Stimulated activated CD8-positive, alpha-beta memory T cell treated with anti-CD3 and anti-CD28 coated beads, Interleukin-15, amount 100 ng/mL, for 48 hours (primary cell): ENCODE measurements around the gene DNAJB2.
"Not testable (repeated sequence)": the region's sequence is repeated elsewhere in the genome, so short reads cannot be mapped to it uniquely, and the experiment has no call there.

Experiments
- DNase-seq, 2 donors: peaks; one replicate each; pipeline ENCODE4 v3.0.0-alpha.2; 2020; ENCODE audit warnings: low read depth in 2 of 2

Gene DNAJB2

DNA sequence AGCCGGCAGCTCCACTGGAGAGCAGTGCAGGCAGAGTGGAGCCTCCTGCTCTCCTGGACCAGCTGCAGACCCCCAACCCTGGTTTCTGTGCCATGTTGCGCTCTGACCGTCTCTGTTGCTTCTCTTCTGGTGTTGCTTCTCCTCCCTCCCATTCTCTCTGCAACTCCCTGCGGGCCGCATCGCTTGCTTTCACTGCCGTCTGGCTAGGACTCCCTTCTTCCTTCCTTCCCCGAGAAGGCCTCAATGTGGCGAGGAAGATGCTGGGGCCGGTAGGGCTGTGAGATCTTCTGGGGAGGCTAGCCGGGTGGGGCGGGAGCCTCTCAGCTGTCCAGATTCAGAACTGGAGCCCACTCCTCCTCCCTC, 6.2 kb downstream of the DNAJB2 start:
- DNase-seq: no peak

DNA sequence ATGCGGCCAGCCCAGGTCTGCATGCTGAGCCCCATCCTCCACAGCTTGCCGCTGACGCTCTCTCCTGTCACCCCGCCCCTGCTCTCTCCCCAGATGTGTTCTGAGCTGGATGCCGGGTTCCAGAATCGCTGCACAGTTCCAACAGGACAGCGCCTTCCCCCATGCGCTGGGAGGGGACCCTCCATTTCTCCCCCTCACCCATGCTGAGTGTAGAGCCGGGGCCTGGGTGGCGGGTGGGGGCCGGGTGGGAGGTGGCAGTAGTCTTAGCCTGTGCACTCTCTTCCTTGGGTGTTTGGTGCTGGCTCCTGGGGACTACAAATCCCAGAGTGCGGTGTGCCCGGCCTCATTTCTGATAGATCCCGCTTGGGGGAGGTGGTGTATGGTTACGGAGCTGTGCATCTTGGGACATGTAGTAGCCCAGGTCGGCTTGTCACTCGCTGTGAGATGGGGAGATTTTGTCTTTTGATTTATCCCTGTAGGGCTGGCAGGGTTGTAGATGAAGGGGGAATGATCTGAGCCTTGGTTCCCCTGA, 6.8 kb downstream of the DNAJB2 start:
- no peak for DNase-seq

DNA sequence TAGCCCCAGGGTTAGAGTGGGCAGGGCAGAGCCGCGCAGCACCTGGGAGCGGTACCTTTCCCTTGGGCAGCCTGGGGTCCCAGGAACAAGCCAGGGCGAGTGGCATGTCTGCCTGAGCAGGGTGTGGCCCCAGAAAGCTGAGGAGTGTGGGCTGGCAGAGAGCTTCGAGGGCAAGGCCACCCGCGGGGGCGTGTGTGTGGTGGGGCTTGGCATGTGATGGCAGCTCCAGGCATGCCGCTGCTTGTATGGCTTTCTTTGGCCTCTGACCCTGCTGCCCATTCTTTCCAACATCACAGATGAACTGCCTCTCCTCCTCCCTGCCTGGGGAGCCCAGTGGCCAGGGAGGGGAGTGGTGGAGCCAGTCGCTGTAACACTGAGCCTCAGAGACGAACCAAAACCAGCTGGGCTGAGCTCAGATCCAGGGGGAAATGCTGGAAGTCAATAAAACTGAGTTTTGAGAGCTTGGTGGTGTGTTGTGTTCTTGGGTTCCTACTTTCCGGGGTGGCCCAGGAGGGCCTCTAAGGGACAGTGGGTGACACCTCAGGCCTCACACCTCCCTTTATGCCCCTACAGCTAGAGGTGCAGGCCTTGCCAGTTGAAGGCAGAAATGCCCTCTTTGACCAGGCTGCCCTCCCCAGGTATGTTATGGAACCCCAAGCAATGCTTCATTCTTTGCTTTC, 7.4 kb downstream of the DNAJB2 start:
- no peak for DNase-seq

DNA sequence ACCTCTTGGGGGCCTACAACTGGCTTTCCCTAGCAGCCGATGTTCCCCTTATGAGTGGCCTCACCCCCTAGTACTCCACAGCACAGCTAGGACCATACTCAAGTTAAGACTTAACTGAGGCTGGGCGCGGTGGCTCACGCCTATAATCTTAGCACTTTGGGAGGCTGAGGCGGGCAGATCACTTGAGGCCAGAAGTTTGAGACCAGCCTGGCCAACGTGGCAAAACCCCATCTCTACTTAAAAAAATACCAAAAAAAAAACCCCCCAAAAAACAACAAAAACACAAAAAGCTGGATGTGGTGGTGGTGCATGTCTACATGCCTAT, 7.9 kb downstream of the DNAJB2 start:
- not testable (repeated sequence) for DNase-seq

DNA sequence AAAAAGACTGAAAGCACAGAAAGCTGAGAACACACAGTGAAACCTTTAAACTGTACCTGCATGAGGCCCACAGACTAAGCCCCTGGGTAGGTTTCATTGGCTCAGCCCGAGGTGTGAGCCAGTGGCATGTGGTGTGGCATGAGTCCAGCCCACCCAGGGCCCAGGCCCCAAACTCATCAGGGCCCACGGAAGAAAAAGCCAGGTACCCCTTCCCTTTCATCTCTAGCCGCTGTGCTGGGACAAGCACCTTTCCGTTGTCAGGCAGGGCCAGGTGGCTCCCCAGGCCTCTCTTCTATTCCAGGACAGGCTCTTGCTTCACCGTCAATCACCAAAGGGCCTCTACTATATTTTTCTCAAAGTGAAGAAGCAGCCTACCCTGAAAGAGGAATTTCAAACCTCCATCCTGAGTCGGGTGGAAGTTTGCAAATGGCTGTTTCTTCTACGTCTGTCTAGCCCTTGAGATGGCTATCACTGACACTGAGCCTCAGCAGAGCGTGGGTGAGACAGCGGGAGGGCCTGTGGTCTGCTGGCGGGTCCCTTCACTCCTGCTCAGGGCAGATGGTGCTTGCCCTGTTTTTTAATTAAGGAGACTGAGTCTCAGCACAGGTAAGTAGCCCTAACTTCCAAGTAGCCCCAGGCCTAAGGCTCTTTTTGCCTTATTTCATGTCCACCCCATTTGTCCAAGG, 8.6 kb downstream of the DNAJB2 start:
- DNase-seq: no peak

DNA sequence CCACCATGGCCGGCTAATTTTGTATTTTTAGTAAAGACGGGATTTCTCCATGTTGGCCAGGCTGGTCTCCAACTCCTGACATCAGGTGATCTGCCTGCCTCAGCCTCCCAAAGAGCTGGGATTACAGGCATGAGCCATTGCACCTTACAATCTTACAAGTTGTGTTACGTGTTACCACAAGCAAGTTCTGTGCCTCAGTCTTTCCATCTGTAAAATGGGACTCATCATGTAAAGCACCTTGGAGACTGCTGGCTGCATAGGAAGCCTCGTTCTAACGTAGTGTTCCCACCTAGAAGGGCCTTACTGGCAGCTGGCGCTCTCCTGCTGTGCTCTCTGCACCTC, 10.0 kb downstream of the DNAJB2 start:
- no peak for DNase-seq

DNA sequence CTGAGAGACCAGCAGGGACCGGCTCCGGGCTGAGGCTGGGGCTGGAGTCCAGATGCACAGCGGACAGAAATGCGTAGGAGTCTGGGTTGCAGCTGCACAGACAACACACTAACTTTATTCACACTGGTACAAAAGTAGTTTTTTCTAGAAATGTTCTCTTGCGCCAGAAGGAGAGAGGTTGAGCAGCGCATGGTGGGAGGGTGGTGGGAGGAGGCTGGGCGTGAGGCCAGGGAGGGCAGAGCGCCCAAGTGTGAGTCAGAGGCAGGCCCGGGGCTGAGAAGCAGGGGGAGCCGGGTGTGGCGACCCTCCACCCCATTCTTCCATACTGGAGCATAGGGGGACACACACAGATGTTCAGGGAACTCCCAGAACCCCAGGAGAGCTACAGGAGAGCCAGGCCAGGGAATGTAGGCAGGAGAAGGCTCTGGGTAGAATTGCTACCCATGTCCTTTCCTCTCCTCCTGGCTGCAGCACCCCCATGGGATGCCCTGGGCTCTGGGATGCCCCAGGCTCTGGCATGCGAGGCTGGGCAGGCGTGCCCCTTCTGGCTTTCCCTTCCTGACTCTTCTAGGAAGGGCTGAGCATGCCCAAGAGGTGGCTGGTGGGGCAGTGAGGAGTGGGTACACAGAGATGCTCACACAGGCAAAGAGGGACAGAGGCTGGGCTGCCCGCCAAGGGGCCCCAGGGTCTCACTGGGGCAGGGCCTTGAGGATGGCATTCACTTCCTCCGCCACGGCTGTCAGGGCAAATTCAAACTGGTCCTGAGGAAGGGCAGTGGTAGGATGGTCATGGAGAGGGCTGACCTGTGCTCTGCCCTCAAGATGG, 10.6 kb downstream of the DNAJB2 start:
- no peak for DNase-seq

DNA sequence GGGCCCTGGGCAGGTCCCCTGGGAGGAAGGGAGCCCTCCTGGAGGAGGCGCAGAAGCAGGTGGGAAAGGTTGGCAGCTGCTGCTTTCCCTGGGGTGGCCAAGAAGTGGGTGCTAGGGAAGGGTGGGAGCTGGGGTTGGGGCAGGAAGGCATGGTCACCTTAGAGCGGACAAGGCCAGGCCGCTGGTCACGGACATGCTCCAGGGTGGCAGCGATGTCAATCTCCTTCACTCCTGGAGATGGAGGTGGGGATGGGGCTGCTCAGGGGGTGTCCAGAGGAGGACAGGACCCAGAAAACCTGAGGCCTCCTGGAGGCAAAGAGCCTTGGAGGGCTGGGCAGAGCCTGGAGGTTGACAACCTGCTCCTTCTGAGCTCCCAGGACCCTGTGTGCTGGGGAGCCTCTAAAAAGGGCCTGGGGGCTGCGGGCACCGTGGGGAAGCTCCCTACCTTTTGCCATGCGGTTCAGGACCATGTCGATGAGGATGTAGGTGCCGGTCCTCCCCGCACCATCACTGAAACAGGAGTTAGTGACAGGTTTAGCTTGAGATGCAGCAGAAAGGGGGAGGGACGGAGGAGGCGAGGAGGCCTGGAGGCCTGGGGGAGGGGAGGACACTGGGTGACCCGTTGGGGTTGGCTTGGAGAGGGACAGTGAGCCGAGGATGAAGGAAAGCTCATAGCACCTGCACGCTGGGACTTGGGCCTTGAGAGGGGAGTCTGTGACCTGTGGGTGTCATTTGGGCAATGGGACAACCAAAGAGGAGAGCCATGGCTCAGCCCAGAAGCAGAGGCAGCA, 11.4 kb downstream of the DNAJB2 start:
- DNase-seq: no peak

DNA sequence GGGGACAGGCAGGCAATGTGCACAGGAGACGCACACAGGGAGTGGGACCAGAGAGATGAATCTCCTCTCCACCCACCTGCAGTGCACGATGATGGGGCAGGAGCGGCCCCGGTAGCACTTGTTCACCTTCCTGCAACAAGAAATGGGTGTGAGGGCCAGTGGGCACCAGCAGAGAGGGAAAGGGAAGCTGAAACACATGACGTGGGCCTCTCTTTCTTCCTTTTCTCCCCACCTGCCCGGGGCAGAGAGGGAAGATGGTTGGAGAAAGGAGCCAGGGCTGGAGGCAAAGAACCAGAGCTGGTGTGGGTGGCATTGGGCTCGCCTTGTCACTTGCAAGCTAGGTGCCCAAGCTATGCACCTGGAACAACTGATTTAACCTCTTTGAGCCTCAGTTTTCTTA, 12.2 kb downstream of the DNAJB2 start:
- no peak for DNase-seq

DNA sequence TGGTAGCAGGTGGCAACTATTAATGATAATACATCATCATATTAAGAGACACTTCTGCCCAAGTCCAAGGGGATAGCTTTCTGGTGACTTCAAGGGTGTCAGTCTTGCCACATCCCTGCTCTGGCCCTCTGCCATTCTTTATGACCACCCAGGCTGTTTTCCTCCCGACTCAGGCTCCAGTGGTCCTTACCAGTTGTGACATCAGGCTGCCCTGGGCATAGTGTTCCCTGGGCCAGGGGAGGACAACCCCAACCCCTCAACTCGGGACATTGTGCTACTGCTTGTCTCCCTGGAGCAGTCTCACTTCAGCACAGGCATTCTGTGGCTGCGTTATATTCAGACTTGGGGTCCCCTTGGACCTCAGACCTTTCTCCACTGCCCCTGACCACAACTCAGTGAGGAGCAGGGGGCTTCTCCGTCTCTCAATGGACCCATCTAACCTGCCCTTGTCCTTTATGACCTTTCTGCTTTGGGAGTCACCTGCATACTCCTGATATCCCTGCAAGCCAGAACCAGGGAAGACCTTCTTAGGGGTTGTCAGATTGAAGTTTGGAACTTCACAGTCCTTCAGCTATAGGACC, 12.8 kb downstream of the DNAJB2 start:
- no peak for DNase-seq

DNA sequence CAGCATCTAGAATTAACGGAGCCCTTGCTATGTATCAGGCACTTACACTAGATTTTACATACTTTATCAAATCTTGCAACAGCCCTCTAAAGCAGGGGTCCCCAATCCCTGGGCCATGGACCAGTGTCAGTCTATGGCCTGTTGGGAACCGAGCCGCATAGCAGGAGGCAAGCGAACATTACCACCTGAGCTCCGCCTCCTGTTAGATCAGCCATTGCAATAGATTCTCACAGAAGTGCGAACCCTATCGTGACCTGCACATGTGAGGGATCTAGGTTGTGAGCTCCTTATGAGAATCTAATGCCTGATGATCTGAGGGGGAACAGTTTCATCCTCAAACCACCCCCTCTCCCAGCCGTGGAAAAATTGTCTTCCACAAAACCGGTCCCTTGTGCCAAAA, 13.4 kb downstream of the DNAJB2 start:
- DNase-seq: no peak

DNA sequence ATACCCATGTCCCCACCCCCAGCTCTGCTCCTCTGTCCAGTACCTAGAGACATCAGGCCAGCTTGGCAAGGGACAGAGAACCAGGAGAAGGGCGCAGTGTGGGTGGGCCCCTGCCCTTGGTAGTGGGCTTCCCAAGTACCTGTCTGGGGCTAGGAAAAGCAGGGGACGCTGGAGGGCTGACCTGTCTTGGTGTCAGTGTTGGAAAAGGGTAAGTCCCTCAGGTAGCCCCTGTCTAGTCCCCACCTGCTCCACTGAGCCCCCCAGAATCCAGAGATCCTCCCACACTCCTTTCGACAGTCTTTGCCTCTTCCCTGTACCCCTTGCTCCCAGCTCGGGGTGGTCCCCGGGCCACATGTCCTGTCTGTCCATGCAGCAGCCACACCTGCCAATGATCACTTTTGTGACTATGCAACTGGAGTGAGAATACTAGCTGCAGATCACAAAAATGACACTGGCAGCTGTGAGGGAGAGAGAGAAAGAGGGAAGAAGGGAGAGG, 14.6 kb downstream of the DNAJB2 start:
- DNase-seq: no peak

DNA sequence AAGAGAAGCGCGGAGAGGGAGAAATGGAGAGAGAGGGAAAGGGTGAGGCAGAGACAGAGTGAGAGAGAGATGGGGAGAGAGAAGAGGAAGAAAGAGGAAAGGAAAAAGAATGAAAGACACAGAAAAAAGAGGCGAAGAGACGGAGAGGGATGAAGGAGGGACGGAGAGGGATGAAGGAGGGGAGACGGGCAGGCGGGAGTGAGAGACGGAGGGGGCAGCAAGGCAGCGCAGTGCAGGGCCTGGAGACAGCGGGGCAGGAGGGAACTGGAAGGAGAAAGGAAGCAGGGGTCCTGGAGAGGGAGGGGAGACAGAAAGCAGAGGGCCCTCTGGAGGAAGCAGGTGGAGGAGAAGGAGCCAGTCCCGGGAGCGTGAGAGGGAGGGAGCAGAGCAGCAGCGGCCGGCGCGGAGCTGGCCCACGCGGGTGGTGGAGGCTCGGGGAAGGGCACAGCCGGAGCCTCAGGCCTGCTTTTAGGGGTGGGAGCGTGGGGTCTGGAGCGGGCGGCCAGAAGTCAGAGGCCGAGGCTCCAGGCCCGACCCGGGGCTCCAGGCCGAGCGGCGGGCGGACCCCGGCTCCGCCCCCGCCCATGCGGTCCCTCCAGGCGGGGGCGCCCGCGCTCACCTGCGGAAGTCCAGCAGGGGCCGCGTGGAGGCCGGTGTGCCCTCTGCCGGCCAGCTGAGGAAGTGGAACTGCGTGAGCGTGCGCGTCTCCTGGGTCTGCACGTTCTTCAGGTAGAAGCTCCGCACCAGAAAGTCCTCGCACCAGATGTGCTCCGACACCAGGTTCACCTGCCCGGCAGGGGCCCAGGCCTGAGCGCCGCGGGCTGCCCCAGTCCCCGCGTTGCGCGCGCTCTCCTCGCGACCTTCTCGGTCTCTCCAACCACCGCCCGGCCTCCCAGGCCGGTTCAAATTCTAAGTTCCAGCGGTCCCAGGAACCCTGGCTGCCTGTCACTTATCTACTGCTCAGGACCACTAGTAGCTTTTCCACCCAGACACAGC, 15.5 kb downstream of the DNAJB2 start:
- DNase-seq: peak; percentile 76 to 81

DNA sequence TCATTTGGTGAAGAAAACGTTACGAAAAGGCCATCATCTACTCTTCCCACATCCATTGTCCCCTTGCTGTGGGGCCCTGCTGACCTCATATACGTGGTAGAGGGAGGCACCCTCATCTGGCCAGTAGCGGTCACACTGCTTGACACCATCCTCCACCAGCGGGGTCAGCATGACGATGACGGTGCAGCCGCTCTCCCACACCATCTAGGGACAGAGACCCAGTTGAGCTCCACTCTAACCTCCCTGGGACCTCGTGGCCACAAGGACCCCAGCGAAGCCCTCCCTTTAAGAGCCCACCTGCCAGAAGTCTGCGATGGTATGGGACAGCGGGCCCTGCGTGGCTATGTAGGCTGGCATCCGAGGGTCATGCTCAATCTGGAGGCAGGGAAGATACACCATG, 17.0 kb downstream of the DNAJB2 start:
- DNase-seq: no peak

DNA sequence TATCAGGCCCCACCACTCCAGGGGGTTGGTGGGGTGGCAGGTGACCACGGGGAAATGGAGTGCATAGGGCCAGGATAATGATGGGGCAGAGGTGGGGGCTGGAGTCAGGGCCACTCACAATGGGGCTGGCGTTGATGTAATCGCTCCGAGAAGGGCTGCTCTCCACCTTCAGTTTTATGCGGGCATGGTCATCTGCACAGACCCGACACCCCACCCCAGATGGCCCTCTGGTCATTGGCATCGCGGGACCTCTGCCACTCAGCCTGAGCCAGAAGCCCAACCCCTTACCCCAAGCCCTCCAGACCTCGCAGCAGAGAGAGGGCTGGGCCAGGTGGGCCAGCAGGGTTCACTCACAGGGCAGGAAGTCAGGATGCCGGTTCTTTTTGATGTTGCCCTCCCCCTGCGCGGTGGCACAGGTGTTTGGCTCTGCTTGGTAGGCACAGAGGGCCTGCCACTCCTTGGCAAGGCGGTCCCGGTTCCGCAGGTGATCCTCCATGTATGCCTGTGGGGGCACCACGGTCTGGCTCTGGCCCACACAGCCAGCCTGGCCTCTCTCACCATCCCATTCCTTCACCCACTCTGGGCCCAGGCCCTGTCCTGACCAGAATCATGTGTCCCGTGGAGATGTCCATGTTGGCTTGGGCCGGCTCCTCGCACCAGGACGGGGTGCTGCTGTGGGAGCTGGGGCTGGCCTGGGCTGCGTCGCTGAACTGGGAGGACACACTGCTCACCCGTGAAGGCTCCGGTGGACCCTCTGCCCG, 17.6 kb downstream of the DNAJB2 start:
- DNase-seq: no peak

DNA sequence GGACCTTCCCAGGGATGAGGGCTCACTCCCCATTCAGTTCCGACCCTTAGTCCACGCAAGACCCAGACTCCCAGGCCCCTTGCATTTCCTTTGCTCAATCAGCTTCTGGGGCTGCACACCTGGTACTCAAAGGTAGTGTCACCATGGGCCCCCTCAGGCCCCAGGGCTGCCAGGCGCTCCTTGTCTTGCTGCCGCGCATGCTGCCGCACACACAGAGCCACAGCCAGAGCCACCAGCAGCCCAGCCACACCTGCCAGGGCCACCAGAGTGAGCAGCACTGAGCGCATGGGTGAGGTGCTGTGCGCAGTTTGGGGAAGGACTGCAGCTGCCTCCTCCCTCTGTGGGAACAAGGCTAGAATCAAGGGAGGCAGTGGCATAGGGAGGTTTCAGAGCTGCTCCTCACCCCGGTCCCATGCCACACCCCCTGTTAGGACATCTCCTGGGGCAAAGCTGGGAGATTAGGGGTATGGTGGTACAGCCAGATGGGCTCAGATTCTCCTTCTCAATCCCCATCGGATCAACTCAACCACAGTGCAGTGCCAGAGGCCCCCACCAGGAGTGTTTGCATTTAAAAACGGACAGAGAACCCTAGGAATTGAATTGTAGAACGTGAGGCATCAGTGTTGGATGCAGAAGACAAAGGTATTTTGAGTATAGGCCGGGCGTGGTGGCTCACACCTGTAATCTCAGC, 18.7 kb downstream of the DNAJB2 start:
- DNase-seq: no peak

DNA sequence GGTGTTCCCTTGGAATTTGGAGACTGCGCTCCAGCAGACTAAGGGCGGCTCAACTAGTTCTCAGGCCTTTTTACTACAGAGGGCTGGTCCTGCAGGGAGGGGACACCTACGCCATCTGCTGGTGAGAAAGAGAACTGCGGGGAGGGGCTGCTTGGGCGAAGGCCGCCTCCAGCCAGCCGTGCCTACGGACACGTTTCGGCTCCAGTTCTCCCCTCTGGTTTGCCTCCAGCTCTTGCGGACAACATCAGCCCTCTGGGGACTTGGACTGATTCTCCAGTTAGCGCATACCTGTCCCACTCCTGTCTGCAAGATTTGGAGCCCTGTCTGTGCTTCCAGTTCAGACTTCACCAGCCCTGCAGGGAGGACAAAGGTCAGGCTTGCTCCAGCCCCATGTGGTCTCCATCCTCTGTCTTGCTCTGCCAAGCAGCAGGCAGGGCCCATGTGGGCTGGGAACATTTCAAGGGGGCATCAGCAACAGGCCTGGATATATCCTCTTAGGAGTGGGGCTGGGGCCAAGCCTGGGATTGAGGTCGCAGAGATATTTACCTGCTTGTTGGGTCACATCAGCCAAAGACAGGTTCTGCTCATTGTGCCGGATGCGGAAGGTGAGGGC, 19.7 kb downstream of the DNAJB2 start:
- DNase-seq: peak; percentile 78

DNA sequence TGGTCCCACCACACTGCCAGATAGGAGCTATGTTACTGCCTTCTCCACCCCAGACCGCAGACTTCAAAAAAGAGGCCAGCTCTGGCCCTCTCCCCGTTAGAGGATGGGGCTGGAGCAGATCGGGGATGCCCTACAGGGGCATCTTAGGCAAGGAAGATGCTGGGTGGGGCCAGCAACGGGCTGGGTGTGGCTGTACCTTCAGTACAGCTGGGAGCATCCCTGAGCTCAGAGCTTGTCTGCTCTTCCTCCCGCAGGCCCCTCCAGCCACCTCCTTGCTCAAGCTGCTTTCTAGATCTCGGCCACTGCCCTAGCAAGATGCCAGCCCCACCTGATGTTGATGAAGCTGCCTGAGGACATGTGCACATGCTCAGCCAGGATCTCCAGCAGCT, 20.2 kb downstream of the DNAJB2 start:
- no peak for DNase-seq

DNA sequence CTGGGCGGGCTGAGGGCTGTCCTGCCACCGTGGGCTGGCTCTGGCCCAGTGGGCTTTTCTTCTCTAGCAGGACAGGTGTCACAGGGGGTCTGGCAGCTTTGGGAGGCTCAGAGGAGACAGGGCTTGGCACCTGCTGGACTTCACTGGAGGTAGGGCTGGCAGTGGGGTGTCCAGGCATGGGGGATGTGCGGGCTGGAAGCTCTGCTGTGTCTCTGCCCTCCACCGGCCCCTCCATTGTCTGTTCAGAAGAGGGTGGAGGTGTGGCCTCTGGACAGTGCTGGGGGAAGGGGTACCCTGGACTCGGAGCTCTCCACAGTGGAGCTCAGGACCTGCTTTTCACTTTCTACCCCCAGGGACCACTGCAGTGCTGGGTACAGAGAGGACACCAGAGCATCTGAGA, 20.9 kb downstream of the DNAJB2 start:
- no peak for DNase-seq
